HuH-7.5 (cell line): ENCODE measurements around the gene ZNF502.

Experiments used
- DNase-seq: peaks from one replicate; pipeline ENCODE4 v3.0.0; 2011; ENCODE audit warnings: low spot score

Gene ZNF502

DNA sequence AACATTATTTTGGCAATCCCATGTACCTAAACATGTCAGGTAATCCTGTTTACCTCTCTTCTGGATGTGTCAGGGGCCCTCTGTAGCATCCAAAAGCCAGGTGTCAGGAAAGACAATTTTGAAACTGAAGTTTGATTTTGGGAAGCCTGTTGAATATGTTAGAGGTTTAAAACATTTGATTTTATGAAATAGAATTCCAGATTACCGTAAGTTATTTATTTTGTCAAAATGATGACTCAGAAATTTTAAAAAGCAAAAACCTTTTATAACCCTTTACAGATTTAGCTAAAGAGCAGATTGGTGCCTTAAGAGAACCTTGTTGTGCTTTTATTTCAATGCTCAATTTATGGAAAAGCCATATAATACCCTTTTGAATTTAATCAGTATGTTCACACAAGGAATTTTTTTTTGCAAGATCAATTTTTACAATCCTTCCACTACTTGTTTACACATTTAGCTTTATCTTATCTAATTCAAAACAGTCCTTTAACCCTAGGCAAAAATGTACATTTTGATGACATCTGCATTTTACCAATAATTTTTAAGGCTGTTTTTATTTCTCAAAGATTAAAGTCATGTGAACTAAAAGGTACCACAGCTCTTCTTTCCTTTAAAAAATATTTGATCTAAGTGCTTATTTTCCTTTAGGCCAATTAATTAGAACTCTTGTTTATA is 59.1 kb downstream of the ZNF502 start:
- no peak for DNase-seq

- no peak for DNase-seq
These were observed 59.6 kb downstream of the ZNF502 start for GRCh38 chr3:44772099-44772442.
